OCI-M2 (cell line): Measurements from ENCODE around the gene GPA33.

Experiments used
- DNase-seq: peaks from one replicate; lab custom pipeline; 2025; ENCODE audit not compliant: unreplicated experiment; lab: John Stamatoyannopoulos, UW

GPA33 gene

DNA sequence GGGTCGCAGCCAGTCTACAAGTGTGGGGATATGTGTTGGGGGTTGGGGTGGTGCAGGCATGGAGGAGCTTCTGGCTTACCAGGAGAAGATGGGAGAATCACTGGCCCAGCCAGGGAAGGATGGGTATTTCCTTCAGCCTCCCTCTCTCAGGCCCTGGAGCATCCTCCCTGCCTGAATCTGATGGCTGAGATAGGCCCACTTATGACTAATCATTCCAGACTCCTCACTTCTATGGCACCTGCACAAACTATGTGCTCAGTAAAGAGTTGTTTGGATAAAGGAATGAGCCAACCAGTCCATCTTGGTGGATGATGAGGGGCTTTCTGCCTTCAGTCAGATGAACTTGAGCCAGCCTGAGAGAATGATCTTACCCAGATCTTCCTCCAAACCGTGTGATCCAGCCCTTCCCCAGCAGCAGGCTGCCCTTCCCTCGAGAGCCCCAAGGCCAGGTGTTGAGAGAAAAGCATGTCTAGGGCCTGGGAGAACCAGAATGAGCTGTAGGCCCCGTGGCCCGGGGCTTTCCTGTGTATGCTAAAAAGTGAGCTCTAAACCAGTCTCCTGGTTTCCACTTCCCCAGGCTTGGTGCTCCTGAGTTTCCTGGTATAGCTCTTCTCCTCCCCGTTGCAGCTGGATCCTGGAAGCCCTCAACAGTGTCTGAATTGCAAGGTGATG lies 1.3 kb downstream of the GPA33 start:
- DNase-seq, result no peak

DNA sequence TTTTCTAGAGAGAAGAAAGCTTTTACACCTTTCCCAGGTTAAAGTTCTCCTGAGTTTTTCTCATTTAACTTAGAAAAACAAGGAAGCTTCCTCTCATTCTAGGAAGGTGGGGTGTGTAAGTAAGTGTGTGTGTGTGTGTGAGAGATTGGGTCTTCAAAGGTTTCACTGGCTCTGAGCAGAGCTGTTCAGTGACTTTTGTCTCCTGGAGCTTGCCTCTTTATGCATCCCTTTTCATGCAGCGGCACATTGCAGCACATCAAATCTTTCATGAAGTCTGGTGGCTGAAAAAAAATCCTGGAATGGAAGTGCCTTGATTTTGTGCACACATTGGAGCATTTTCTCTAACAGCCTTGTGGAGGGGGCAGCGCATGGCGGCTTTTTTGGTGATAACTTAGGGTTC lies 3.4 kb downstream of the GPA33 start:
- no peak for DNase-seq

- no peak for DNase-seq
Measured at GRCh38 chr1:167086033-167086432, 4.1 kb downstream of the GPA33 start.

GRCh38 chr1:167084757-167085156 lies 5.4 kb downstream of the GPA33 start:
- DNase-seq, result no peak

GRCh38 chr1:167083871-167084270 lies 6.3 kb downstream of the GPA33 start:
- no peak for DNase-seq

GRCh38 chr1:167083066-167083665 lies 7.0 kb downstream of the GPA33 start:
- no peak for DNase-seq

DNA sequence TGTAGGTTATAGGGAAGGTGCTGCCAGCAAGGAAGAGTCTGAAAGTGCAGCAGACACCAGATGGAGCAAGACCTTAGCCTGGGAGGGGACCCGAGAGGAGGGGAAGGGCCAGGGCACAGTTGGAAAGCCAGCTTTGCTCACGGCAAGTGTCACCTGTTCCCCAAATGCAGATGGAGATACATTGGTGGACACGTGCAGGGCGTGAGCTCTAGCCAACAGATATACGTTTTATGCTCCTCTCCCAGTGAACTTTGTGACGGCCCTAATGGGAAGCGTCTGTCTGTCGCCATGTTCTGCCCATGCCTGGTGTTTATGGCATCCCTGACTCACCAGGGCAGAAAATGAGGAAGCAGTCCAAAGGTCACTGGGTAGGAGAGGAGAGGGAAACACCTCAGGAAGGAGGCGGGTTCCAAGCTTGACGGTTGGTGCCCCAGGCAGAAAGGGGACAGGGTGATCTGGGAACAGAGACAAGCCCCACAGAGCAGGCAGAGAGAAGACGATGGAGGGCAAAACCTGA lies 7.6 kb downstream of the GPA33 start:
- no peak for DNase-seq

DNA sequence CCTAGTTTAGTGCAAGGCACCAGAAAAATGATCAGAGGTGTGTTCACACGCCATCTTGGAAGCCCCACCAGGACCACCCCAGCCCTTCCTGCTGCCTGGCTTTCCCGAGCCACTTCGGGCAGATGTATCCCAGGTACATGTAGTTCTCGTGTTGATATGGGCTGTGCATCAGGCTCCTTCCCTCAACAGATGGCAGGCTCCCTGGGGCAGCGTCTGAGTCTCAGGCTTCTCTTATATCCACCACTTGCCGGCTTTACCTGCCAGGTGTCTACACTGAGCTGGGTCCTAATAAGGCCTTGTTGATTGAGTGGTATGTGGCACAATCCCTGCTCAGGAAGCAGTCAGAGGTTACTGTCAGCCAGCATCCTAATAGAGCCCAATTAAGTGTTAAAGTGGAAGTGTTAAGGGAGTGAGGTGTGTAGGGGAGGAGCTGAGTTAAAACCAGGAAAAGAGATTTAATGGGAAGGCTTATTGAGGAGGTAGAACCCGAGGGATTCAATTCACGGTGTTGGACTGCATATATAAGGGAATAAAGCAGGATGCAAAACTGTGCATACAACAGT lies 8.5 kb downstream of the GPA33 start:
- DNase-seq, result no peak

DNA sequence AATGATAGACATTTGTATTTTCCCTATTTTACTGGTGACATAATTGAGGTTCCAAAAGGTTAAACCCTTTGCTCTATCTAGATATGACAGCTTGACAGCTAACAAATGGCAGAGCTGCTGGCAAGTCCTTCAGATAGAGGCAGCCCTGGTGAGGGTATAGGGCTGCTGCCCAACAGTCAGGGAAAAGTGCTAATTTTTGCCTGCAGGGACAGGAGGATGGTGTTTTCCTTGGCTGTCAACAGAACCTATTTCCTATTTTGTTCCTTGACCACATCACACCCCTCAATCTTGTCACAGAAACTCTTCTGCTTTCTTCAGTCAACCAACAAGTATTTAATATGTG lies 12.3 kb downstream of the GPA33 start:
- DNase-seq, result no peak

DNA sequence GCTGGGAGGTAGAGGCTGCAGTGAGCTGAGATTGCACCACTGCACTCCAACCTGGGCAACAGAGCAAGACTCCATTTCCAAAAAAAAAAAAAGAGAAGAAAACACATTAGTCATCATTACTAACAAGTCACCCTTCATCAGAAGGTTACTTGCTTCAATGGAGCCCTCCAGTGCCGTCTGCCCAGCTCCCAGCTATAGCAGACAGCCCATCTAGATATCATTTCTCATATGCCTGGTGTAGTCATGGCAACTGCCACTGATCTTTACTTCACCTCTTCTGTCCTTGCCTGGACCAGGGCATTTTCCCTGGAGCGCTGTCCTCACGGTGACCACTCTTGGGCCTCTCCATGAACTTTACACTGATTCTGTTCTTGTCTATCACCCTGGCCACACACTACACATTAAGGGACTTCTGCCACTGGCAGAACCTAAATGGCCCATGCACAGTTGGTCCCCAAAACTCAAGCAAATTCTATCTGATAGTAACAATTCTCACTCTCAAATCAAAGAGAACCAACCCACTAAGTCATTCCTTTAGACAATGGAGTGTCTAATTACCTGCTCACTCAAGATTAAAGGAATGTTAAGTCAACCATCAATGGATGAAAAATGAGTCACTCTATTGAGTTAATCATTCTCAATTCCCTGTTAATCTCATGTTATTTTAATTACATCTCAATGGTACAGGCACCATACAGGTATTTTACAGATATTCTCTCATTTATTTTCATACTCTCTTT lies 12.9 kb downstream of the GPA33 start:
- no peak for DNase-seq

DNA sequence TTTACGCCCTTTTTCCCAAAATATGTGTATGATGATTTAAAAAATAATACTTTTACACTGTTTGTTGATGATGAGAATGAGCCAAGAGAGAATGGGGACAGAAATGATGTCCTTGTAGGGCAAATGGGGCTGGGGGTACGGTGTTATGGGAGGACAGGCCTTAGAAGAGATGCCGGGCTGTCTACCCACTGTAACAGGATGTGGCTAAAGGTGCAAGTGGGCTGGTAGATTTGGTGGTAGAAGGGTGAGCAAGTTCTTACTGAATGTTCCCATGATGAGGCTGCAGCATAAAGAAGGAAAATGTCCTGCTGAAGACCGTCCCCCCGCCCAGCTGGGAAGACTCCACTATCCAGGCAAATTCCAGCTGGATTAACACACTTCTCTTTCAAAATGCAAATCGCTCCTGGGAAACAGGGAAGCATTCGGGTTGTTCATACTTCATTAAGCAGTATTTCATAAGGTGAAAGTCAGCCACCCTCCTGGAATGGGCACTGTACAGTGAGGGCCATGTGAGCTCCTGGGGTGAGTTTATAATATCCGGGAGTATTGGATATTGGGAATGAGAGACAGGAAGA lies 14.0 kb downstream of the GPA33 start:
- DNase-seq, result no peak

DNA sequence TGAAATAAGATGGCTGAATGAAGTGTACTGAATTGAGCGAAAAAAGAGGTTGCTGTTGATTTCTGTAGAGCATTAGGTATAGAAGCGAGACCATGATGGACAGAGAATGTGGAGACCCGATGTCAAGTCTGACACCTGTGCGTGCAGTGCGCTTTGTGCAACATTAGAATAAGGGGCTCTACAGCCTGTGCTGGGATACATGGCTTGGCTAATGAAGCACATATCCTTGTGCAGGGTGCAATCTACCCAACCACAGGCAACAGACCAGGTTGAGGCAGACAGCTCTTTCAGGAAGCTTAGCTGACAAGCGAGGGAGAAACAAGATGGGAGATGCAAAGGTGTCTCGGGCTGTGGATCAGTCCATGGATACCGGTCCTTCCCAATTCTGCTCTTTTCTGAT lies 18.9 kb downstream of the GPA33 start:
- no peak for DNase-seq

- no peak for DNase-seq
Measured at GRCh38 chr1:167068761-167069160, 21.4 kb downstream of the GPA33 start.

DNA sequence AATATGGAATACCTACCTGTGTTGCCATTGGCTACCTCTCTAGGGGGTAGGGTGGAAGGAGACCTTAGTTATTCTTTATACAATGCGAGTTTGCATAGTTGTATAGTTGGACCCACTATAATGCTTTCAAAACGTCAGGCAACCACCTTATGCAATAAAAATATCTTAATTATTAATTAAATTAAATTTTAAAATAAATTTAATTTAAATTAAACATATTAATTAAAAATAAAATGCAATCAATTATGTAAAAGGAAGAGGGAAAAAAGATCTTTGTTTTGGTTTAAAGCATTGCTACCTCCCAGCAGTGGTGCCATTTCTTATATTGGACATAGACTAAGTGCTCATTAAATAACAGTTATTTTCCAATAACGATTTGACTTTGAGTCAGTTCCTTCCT lies 22.3 kb downstream of the GPA33 start:
- DNase-seq, result no peak

DNA sequence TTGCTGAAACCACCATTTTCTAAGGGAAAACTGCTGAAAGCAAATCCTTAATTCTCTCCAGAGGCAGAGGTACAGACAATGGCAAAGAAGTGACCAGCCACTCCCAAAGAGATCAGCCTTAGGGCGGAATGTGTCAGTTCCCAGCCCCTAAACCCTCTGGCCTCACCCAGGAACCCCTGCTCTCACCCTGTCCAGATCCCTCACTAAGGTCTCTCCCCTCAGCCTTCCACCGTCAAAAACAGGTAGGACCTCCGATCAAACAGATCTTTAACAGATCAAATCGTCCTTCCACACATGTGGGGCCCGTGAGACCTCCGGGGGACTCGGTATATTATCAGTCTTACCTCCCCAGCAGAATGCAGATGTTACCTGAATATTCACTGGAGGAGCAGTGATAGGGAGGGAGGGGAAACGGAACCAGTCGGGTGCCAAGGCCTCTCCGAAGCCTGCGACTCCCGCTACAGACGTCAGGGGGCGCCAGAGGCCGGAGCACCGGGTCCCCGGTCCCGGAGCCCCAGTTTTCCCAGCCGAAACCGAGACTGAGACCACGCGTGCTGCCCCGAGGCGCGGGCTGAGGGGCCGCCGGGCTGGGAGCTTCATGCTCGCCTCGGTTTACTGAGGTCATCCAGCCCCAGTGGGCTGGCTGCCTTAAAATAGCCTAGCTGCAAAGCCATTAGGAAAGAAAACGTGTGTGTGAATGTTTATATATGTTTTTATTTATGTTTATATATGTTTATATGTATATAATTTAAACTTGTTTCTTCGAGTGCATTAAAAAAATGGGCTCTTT lies 23.6 kb downstream of the GPA33 start:
- DNase-seq, result peak; percentile 25

DNA sequence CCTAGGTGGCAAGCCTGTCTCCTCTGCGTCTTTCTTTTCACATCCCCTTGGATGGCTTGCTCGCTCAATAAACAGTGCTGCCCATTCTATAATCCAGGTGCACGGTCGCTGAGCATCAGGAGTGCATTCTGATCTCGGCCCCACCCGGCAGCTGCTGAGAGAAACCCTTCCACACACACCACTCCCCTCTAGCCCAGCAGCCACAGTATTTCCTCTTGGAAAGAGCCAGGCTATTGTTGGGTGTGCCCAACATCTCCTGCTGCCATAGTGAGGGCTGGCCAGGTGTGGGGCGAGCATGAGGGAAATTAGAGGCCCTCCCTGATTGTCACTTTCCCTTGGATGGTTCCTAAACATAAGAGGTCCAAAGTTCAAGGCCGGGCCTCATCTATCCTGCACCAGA lies 24.7 kb downstream of the GPA33 start:
- no peak for DNase-seq

- no peak for DNase-seq
Measured at GRCh38 chr1:167064621-167065020, 25.6 kb downstream of the GPA33 start.

DNA sequence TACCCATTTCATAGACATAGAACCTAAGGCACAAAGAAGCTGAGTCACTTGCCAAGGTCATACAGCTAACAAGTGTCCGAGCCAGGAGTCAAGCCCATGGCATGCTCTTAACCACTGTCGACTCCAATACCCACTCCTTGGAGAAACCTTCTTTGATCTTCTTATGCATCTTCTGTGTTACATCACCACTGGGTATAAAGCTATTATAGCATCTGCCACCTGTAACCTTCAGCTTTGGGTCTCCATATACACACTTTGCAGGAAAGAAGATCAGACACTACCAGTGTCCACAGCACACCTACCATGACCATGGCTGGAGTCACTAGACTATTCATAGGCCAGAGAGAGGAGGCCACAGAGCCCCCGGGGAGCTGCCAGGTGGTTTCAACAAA lies 29.1 kb downstream of the GPA33 start:
- no peak for DNase-seq

GRCh38 chr1:167060141-167061072 lies 29.8 kb downstream of the GPA33 start:
- DNase-seq, result no peak

- no peak for DNase-seq
Measured at GRCh38 chr1:167059809-167060107, 30.4 kb downstream of the GPA33 start.
